ENCODE data around the gene CHN1. TPM values are rescaled to one million over a fixed set of nuclear protein-coding genes. Genes with fewer than 3 reads are reported as not detected.
A peak's percentile ranks its signal among the peaks of the same experiment; 100 is the strongest.

Gene CHN1
- total and polyA plus RNA-seq, 4 donors, result 18.8 to 29.8 (median 24.1) TPM

GRCh38 chr2:175035806-175036205 lies 30.6 kb upstream of the CHN1 start:
- H3K4me1 ChIP-seq (ENCODE audit: control insufficient read depth in 1 of 2, insufficient read depth in 2 of 2, low read length in 2 of 2), result no peaks in the 10 kb centered on the region
- no peaks in the 10 kb centered on the region for H3K27me3 ChIP-seq (ENCODE audit: control insufficient read depth in 1 of 2, insufficient read depth in 2 of 2, low read length in 1 of 2)
- ATAC-seq (ENCODE audit: low FRiP score), result no peak
- WGBS, 2 donors, result 51 to 54% methylated on average over 3 of the region's 3 CpGs
- no peak overlapping the region for H3K27ac ChIP-seq (ENCODE audit: low read depth in 1 of 2, low read length in 2 of 2)
- H3K4me3 ChIP-seq (ENCODE audit: low read length in 2 of 2), result no peak overlapping the region
- H3K9me3 ChIP-seq (ENCODE audit: control insufficient read depth, low read length), result no peaks in the 10 kb centered on the region
- DNase-seq, result no peak
- H3K36me3 ChIP-seq (ENCODE audit: control insufficient read depth in 1 of 2, insufficient read depth in 2 of 2, low read length in 1 of 2), result no peaks in the 10 kb centered on the region
- intact Hi-C loops (cut with DNase I), result loop anchor here in 1 of 2 donors (10.0 kb wide), 1 partner anchor 129 kb away; the partner anchor contains the start of gene ATF2

GRCh38 chr2:175034716-175035115 lies 29.5 kb upstream of the CHN1 start:
- ATAC-seq (ENCODE audit: low FRiP score), result no peak
- 98% methylated on average over 3 of the region's 3 CpGs for WGBS, 2 donors

GRCh38 chr2:175030380-175031271 lies 25.4 kb upstream of the CHN1 start:
- Histone ChIP-seq H3K27ac (ENCODE audit: low read depth in 1 of 2, low read length in 2 of 2) (no peak overlapping the region), H3K36me3 (ENCODE audit: control insufficient read depth in 1 of 2, insufficient read depth in 2 of 2, low read length in 1 of 2) (no peaks in the 10 kb centered on the region), H3K4me1 (ENCODE audit: control insufficient read depth in 1 of 2, insufficient read depth in 2 of 2, low read length in 2 of 2) (peaks cover 0 to 2% of the 10 kb centered on the region in 2 donors), H3K9me3 (ENCODE audit: control insufficient read depth, low read length) (no peaks in the 10 kb centered on the region), H3K4me3 (ENCODE audit: low read length in 2 of 2) (no peak overlapping the region), H3K27me3 (ENCODE audit: control insufficient read depth in 1 of 2, insufficient read depth in 2 of 2, low read length in 1 of 2) (no peaks in the 10 kb centered on the region)
- ATAC-seq (ENCODE audit: low FRiP score), result peak; percentile 66
- 77 to 79% methylated on average over 5 of the region's 5 CpGs for WGBS, 2 donors
- no peak for DNase-seq
- intact Hi-C loops (cut with DNase I), result loop anchor here in 1 of 2 donors (10.0 kb wide), 1 partner anchor 134 kb away; the partner anchor contains the start of gene ATF2

More at GRCh38 chr2:175034716-175035115, 29.5 kb upstream of the CHN1 start:
- no peaks in the 10 kb centered on the region for H3K27me3 ChIP-seq (ENCODE audit: control insufficient read depth in 1 of 2, insufficient read depth in 2 of 2, low read length in 1 of 2)
- H3K4me3 ChIP-seq (ENCODE audit: low read length in 2 of 2), result no peak overlapping the region
- no peaks in the 10 kb centered on the region for H3K36me3 ChIP-seq (ENCODE audit: control insufficient read depth in 1 of 2, insufficient read depth in 2 of 2, low read length in 1 of 2)
- H3K9me3 ChIP-seq (ENCODE audit: control insufficient read depth, low read length), result no peaks in the 10 kb centered on the region
- DNase-seq, result no peak
- H3K27ac ChIP-seq (ENCODE audit: low read depth in 1 of 2, low read length in 2 of 2), result no peak overlapping the region
- H3K4me1 ChIP-seq (ENCODE audit: control insufficient read depth in 1 of 2, insufficient read depth in 2 of 2, low read length in 2 of 2), result no peaks in the 10 kb centered on the region
- intact Hi-C loops (cut with DNase I), result loop anchor here in 1 of 2 donors (10.0 kb wide), 1 partner anchor 130 kb away; the partner anchor contains the start of gene ATF2

DNA sequence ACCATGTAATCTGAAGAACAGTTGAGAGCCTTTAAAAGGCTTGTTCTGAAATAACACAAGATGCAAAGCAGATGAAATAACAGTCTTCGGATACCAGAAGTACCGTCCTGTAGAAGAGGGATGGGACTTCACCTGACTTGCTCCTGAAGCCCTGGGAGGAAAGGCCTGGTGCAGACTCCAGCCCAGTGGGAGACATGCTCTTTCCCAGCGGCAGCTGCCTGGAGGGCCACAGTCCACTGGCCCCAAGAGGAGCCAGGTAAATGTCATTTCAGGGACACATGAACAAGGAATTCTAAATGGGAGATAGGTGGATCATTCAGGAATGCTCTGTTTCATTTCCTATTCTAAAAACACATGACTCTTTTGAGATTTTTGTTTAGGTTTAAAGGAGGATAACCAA lies 22.6 kb upstream of the CHN1 start:
- WGBS, 2 donors, result 77 to 88% methylated on average over 3 of the region's 3 CpGs

GRCh38 chr2:175026385-175026784 lies 21.2 kb upstream of the CHN1 start:
- H3K4me3 ChIP-seq (ENCODE audit: low read length in 2 of 2), result no peak overlapping the region
- no peaks in the 10 kb centered on the region for H3K9me3 ChIP-seq (ENCODE audit: control insufficient read depth, low read length)
- H3K36me3 ChIP-seq (ENCODE audit: control insufficient read depth in 1 of 2, insufficient read depth in 2 of 2, low read length in 1 of 2), result no peaks in the 10 kb centered on the region
- no peak for ATAC-seq (ENCODE audit: low FRiP score)
- peaks cover 0 to 2% of the 10 kb centered on the region in 2 donors for H3K4me1 ChIP-seq (ENCODE audit: control insufficient read depth in 1 of 2, insufficient read depth in 2 of 2, low read length in 2 of 2)
- H3K27me3 ChIP-seq (ENCODE audit: control insufficient read depth in 1 of 2, insufficient read depth in 2 of 2, low read length in 1 of 2), result no peaks in the 10 kb centered on the region
- DNase-seq, result no peak
- WGBS, 2 donors, result 94 to 98% methylated on average over 2 of the region's 2 CpGs
- H3K27ac ChIP-seq (ENCODE audit: low read depth in 1 of 2, low read length in 2 of 2), result no peak overlapping the region
- intact Hi-C loops (cut with DNase I), result no loop called here

More for the DNA sequence above, 22.6 kb upstream of the CHN1 start:
- H3K4me1 ChIP-seq (ENCODE audit: control insufficient read depth in 1 of 2, insufficient read depth in 2 of 2, low read length in 2 of 2), result peaks cover 0 to 2% of the 10 kb centered on the region in 2 donors
- intact Hi-C loops (cut with DNase I), result no loop called here
- H3K4me3 ChIP-seq (ENCODE audit: low read length in 2 of 2), result no peak overlapping the region
- DNase-seq, result no peak
- H3K9me3 ChIP-seq (ENCODE audit: control insufficient read depth, low read length), result no peaks in the 10 kb centered on the region
- no peaks in the 10 kb centered on the region for H3K27me3 ChIP-seq (ENCODE audit: control insufficient read depth in 1 of 2, insufficient read depth in 2 of 2, low read length in 1 of 2)
- H3K36me3 ChIP-seq (ENCODE audit: control insufficient read depth in 1 of 2, insufficient read depth in 2 of 2, low read length in 1 of 2), result no peaks in the 10 kb centered on the region
- peak overlapping the region; percentile 68 to 87 for H3K27ac ChIP-seq (ENCODE audit: low read depth in 1 of 2, low read length in 2 of 2)
- no peak for ATAC-seq (ENCODE audit: low FRiP score)

DNA sequence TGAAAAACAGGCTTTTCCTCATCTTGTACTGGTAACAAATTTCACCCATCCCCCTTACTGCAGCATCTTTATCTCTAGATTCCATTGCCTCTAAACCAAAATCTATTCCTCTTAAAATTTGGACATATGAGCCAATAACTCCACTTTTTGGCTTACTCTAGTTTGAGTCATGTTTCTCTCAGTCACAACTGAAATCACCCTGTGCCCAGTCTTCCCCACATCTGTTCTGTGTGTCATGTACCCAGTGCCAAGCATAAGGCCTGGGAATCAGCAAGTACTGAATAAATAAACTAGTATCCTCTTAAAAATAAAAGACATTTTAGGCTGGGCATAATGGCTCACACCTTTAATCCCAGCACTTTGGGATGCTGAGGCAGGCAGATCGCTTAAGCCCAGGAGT lies 20.8 kb upstream of the CHN1 start:
- Histone ChIP-seq H3K27ac (ENCODE audit: low read depth in 1 of 2, low read length in 2 of 2) (no peak overlapping the region), H3K27me3 (ENCODE audit: control insufficient read depth in 1 of 2, insufficient read depth in 2 of 2, low read length in 1 of 2) (no peaks in the 10 kb centered on the region), H3K4me3 (ENCODE audit: low read length in 2 of 2) (no peak overlapping the region), H3K9me3 (ENCODE audit: control insufficient read depth, low read length) (no peaks in the 10 kb centered on the region), H3K4me1 (ENCODE audit: control insufficient read depth in 1 of 2, insufficient read depth in 2 of 2, low read length in 2 of 2) (peaks cover 0 to 2% of the 10 kb centered on the region in 2 donors), H3K36me3 (ENCODE audit: control insufficient read depth in 1 of 2, insufficient read depth in 2 of 2, low read length in 1 of 2) (no peaks in the 10 kb centered on the region)
- 100% methylated on average over 1 of the region's 1 CpG for WGBS, 2 donors
- ATAC-seq (ENCODE audit: low FRiP score) (no peak), DNase-seq (no peak)
- intact Hi-C loops (cut with DNase I), result no loop called here

GRCh38 chr2:175025233-175025632 lies 20.1 kb upstream of the CHN1 start:
- no peaks in the 10 kb centered on the region for H3K27me3 ChIP-seq (ENCODE audit: control insufficient read depth in 1 of 2, insufficient read depth in 2 of 2, low read length in 1 of 2)
- no peak for ATAC-seq (ENCODE audit: low FRiP score)
- no peaks in the 10 kb centered on the region for H3K36me3 ChIP-seq (ENCODE audit: control insufficient read depth in 1 of 2, insufficient read depth in 2 of 2, low read length in 1 of 2)
- DNase-seq, result no peak
- intact Hi-C loops (cut with DNase I), result no loop called here
- H3K4me1 ChIP-seq (ENCODE audit: control insufficient read depth in 1 of 2, insufficient read depth in 2 of 2, low read length in 2 of 2), result peaks cover 0 to 2% of the 10 kb centered on the region in 2 donors
- H3K9me3 ChIP-seq (ENCODE audit: control insufficient read depth, low read length), result no peaks in the 10 kb centered on the region
- WGBS, 2 donors, result 93 to 94% methylated on average over 3 of the region's 3 CpGs
- H3K27ac ChIP-seq (ENCODE audit: low read depth in 1 of 2, low read length in 2 of 2), result no peak overlapping the region
- H3K4me3 ChIP-seq (ENCODE audit: low read length in 2 of 2), result no peak overlapping the region

DNA sequence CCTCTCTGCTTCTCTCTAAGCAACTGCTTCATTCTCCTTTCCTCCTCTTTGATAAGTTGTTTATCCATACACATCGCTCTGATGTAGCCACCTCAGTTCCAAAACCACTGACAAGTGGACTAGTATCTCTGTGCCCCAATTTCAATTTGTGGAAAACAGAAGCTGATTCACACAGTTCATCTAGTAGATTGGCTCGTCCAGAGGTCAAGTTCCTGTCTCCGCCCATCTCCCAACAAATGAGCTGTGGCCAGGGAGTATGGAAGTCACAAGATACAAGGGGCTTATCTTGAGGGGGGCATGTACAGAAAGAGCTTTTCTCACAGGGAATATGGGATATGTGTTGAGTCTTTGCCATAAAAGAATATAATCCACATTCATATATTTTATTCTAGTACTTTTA lies 17.7 kb upstream of the CHN1 start:
- H3K4me3 ChIP-seq (ENCODE audit: low read length in 2 of 2), result no peak overlapping the region
- DNase-seq, result no peak
- no peak for ATAC-seq (ENCODE audit: low FRiP score)
- H3K36me3 ChIP-seq (ENCODE audit: control insufficient read depth in 1 of 2, insufficient read depth in 2 of 2, low read length in 1 of 2), result no peaks in the 10 kb centered on the region
- no peaks in the 10 kb centered on the region for H3K27me3 ChIP-seq (ENCODE audit: control insufficient read depth in 1 of 2, insufficient read depth in 2 of 2, low read length in 1 of 2)
- peaks cover 0 to 2% of the 10 kb centered on the region in 2 donors for H3K4me1 ChIP-seq (ENCODE audit: control insufficient read depth in 1 of 2, insufficient read depth in 2 of 2, low read length in 2 of 2)
- intact Hi-C loops (cut with DNase I), result no loop called here
- no peaks in the 10 kb centered on the region for H3K9me3 ChIP-seq (ENCODE audit: control insufficient read depth, low read length)
- 86 to 87% methylated on average over 3 of the region's 3 CpGs for WGBS, 2 donors
- no peak overlapping the region for H3K27ac ChIP-seq (ENCODE audit: low read depth in 1 of 2, low read length in 2 of 2)

Data from aorta (tissue), 5 donors.